HEK293T (cell line): Measurements from ENCODE around the gene SLC35B1.

Source experiments
- ARNT ChIP-seq: fragments of 450-650 bp; IDR thresholded peaks from 2 replicates; pipeline ENCODE4 v1.6.1; 2017; ENCODE audit warnings: mild to moderate bottlenecking
- BHLHE40 ChIP-seq: fragments of 450-650 bp; IDR thresholded peaks from 2 replicates; pipeline ENCODE4 v1.6.1; 2016; ENCODE audit warnings: mild to moderate bottlenecking, moderate library complexity, borderline replicate concordance
- CTBP1 ChIP-seq: fragments of 450-650 bp; IDR thresholded peaks from 2 replicates; pipeline ENCODE4 v1.6.1; 2016; ENCODE audit warnings: borderline replicate concordance
- ELF4 ChIP-seq: fragments of 450-650 bp; IDR thresholded peaks from 2 replicates; pipeline ENCODE4 v1.6.1; 2017; ENCODE audit warnings: antibody characterized with exemption
- FOXA1 ChIP-seq: fragments of 450-650 bp; IDR thresholded peaks from 2 replicates; pipeline ENCODE4 v1.6.1; 2016; ENCODE audit warnings: mild to moderate bottlenecking
- FOXK2 ChIP-seq: fragments of 450-650 bp; IDR thresholded peaks from 2 replicates; pipeline ENCODE4 v1.6.1; 2016; ENCODE audit warnings: mild to moderate bottlenecking
- FOXM1 ChIP-seq: fragments of 450-650 bp; IDR thresholded peaks from 2 replicates; pipeline ENCODE4 v1.6.1; 2017; ENCODE audit warnings: mild to moderate bottlenecking, borderline replicate concordance
- HDGF ChIP-seq: fragments of 450-650 bp; IDR thresholded peaks from 2 replicates; pipeline ENCODE4 v1.6.1; 2017; ENCODE audit warnings: antibody characterized with exemption, borderline replicate concordance
- NFRKB ChIP-seq: fragments of 450-650 bp; IDR thresholded peaks from 2 replicates; pipeline ENCODE4 v1.6.1; 2016; ENCODE audit warnings: mild to moderate bottlenecking, moderate library complexity
- SP1 ChIP-seq: fragments of 450-650 bp; IDR thresholded peaks from 2 replicates; pipeline ENCODE4 v1.6.1; 2017
- SUZ12 ChIP-seq: fragments of 450-650 bp; IDR thresholded peaks from 2 replicates; pipeline ENCODE4 v1.6.1; 2016; ENCODE audit warnings: mild to moderate bottlenecking
- TARDBP ChIP-seq: fragments of 450-650 bp; IDR thresholded peaks from 2 replicates; pipeline ENCODE4 v1.6.1; 2016
- ZNF384 ChIP-seq: fragments of 450-650 bp; IDR thresholded peaks from 2 replicates; pipeline ENCODE4 v1.6.1; 2016

DNA sequence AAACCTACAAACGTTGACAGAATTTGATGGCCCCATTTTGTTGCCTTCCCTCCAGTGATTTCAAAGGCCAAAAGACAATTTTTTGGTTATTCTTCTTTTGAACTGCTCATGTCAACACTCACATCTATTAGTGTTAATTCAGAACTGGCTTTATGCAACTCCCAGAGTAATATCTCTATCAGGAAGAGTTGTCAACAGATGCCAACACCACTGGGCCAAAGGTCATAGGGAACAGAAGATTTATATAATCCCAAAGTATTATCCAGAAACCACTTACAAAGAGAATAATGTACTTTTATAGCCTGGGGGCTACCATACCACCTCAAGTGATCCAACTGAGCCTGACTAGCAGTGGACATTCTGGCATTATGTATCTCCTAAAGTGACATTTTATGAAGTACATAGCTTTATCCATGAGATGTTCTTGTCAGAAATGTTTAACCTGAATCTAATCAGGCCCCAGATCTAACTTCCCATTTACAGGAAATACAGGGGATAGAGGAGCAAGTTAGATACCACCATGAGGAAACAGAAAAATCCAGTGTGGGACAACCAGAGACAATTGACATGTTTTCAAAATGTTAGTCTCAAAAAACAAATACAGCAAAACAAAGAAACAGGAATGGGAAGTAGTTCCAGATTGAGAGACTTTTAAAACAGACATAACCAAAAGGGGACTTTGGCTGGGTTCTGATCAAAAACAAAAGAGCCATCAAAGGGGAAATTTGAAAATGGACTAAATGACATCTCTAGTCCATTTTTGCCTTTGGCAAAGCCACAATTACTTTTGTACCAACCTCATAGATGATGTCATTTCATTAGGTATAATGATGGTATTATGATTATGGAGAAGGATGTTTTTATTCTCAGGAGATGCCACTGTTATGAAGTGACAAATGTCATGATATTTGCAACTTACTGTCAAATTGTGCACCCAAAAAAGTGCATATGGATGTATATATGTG lies 37.7 kb upstream of the SLC35B1 start:
- TF ChIP-seq BHLHE40: no peak
- no peak for TF ChIP-seq SUZ12
- no peak for TF ChIP-seq NFRKB
- no peak for TF ChIP-seq SP1
- no peak for TF ChIP-seq FOXM1
- TF ChIP-seq ELF4: no peak
- no peak for TF ChIP-seq FOXK2
- TF ChIP-seq TARDBP: no peak
- no peak for TF ChIP-seq FOXA1
- TF ChIP-seq ZNF384: no peak
- TF ChIP-seq CTBP1: no peak
- no peak for TF ChIP-seq ARNT
- no peak for TF ChIP-seq HDGF
